IMR-90 (cell line): ENCODE results near the gene ST8SIA2. TPM values are rescaled to one million over a fixed set of nuclear protein-coding genes. Genes with fewer than 3 reads are reported as not detected.

Experiments used
- ATAC-seq: fragments of 200-7000 bp; cut with Tn5 transposase; 2 replicates; pipeline ENCODE4 v1.9.1; 2020; ENCODE audit warnings: low read depth, mild to moderate bottlenecking, moderate library complexity
- BruUV-seq: library from RNA; stranded (reverse); fragments of 400-500 nt; replicated peaks from 2 replicates; lab custom pipeline; 2021; lab: Mats Ljungman, UMichigan
- CTCF ChIA-PET: fragments of 300-600 bp; formaldehyde crosslinking; extraction: SDS; loops from one replicate; lab custom pipeline; 2021; ENCODE audit warnings: antibody characterized with exemption; lab: Yijun Ruan, JAX
- POLR2A ChIA-PET: fragments of 300-600 bp; sonication (Branson Sonifier 250); formaldehyde crosslinking; loops from one replicate; lab custom pipeline; 2022; ENCODE audit warnings: antibody characterized with exemption; ENCODE audit not compliant: unreplicated experiment; lab: Charles Lee
- DNase-seq: peaks from one replicate; pipeline ENCODE4 v3.0.0; 2013
- H2AFZ ChIP-seq: replicated peaks from 2 replicates; pipeline ENCODE3; 2013; ENCODE audit warnings: low read length, mild to moderate bottlenecking; ENCODE audit not compliant: poor library complexity
- H2AK5ac ChIP-seq: 2 replicates; pipeline ENCODE4 v1.6.1; 2013; ENCODE audit warnings: low read depth, low read length, inconsistent platforms
- H2AK9ac ChIP-seq: replicated peaks from 2 replicates; pipeline ENCODE3; 2013; ENCODE audit warnings: mild to moderate bottlenecking, low read depth, low read length, moderate library complexity; ENCODE audit not compliant: poor library complexity
- H2BK120ac ChIP-seq: 2 replicates; pipeline ENCODE4 v1.6.1; 2013; ENCODE audit warnings: low read depth, low read length, inconsistent platforms
- H2BK15ac ChIP-seq: 3 replicates; pipeline ENCODE4 v1.6.1; 2013; ENCODE audit warnings: low read depth, low read length, inconsistent platforms
- H2BK20ac ChIP-seq: 2 replicates; pipeline ENCODE4 v1.6.1; 2013; ENCODE audit warnings: low read depth, mild to moderate bottlenecking, inconsistent platforms, low read length, moderate library complexity
- H2BK5ac ChIP-seq: 2 replicates; pipeline ENCODE4 v1.6.1; 2013; ENCODE audit warnings: mild to moderate bottlenecking, low read depth, low read length, inconsistent platforms; ENCODE audit not compliant: poor library complexity, severe bottlenecking
- H3K14ac ChIP-seq: replicated peaks from 2 replicates; pipeline ENCODE4 v1.6.1; 2013; ENCODE audit warnings: low read depth, low read length, inconsistent platforms
- H3K18ac ChIP-seq: 2 replicates; pipeline ENCODE4 v1.6.1; 2013; ENCODE audit warnings: low read depth, low read length, control low read depth
- H3K23ac ChIP-seq: 2 replicates; pipeline ENCODE4 v1.6.1; 2013; ENCODE audit warnings: low read depth, low read length, inconsistent platforms
- H3K27ac ChIP-seq: 2 replicates; pipeline ENCODE4 v1.5.1; 2013; ENCODE audit warnings: mild to moderate bottlenecking, control low read depth, low read length; ENCODE audit not compliant: insufficient read depth
- H3K27me3 ChIP-seq: 2 replicates; pipeline ENCODE4 v1.6.1; 2013; ENCODE audit warnings: low read length; ENCODE audit not compliant: control insufficient read depth, insufficient read depth
- H3K36me3 ChIP-seq: 2 replicates; pipeline ENCODE4 v1.6.1; 2013; ENCODE audit warnings: low read length, mixed read lengths; ENCODE audit not compliant: control insufficient read depth, insufficient read depth
- H3K4ac ChIP-seq: 2 replicates; pipeline ENCODE4 v1.6.1; 2013; ENCODE audit warnings: low read depth, low read length, inconsistent platforms
- H3K4me1 ChIP-seq: 2 replicates; pipeline ENCODE4 v1.6.1; 2013; ENCODE audit warnings: low read length, mixed read lengths; ENCODE audit not compliant: control insufficient read depth, insufficient read depth
- H3K4me2 ChIP-seq: 2 replicates; pipeline ENCODE4 v1.6.1; 2013; ENCODE audit warnings: low read depth, mild to moderate bottlenecking, control low read depth, low read length, moderate library complexity
- H3K4me3 ChIP-seq: 2 replicates; pipeline ENCODE4 v1.5.1; 2013; ENCODE audit warnings: low read depth, mild to moderate bottlenecking, control low read depth, low read length, moderate library complexity; ENCODE audit not compliant: insufficient read depth
- H3K56ac ChIP-seq: 2 replicates; pipeline ENCODE4 v1.6.1; 2013; ENCODE audit warnings: low read length, inconsistent platforms; ENCODE audit not compliant: insufficient read depth; ENCODE audit errors: extremely low read depth
- H3K79me1 ChIP-seq, 2 experiments: 2 replicates each; pipeline ENCODE4 v1.6.1; 2013; ENCODE audit warnings: low read length in 2 of 2, inconsistent platforms in 1 of 2, low read depth in 1 of 2
- H3K9ac ChIP-seq: 2 replicates; pipeline ENCODE4 v1.6.1; 2013; ENCODE audit warnings: low read depth, low read length, control low read depth
- H3K9me1 ChIP-seq: 2 replicates; pipeline ENCODE4 v1.6.1; 2013; ENCODE audit warnings: low read length, inconsistent platforms; ENCODE audit not compliant: insufficient read depth
- H3K9me3 ChIP-seq: 2 replicates; pipeline ENCODE4 v1.6.1; 2013; ENCODE audit warnings: low read length; ENCODE audit not compliant: control insufficient read depth, insufficient read depth
- H4K20me1 ChIP-seq: 2 replicates; pipeline ENCODE4 v1.6.1; 2013; ENCODE audit warnings: low read length, inconsistent platforms; ENCODE audit not compliant: insufficient read depth
- H4K5ac ChIP-seq: 2 replicates; pipeline ENCODE4 v1.6.1; 2013; ENCODE audit warnings: mild to moderate bottlenecking, low read depth, low read length, control low read depth
- H4K8ac ChIP-seq, 2 experiments: 2 replicates each; pipeline ENCODE4 v1.6.1; 2013; ENCODE audit warnings: low read depth in 2 of 2, low read length in 2 of 2, control low read depth in 1 of 2, inconsistent platforms in 1 of 2
- H4K91ac ChIP-seq: 2 replicates; pipeline ENCODE4 v1.6.1; 2013; ENCODE audit warnings: low read depth, low read length, inconsistent platforms; ENCODE audit not compliant: insufficient read depth
- CEBPB ChIP-seq: IDR thresholded peaks from 2 replicates; pipeline ENCODE4 v1.6.1; 2012; ENCODE audit warnings: low read depth, low read length, improper control_type of control experiment
- CHD1 ChIP-seq: IDR thresholded peaks from 2 replicates; pipeline ENCODE4 v1.6.1; 2012; ENCODE audit warnings: low read depth, low read length, improper control_type of control experiment
- CTCF ChIP-seq: conservative IDR thresholded peaks from 2 replicates; pipeline ENCODE4 v1.5.1; 2012; ENCODE audit warnings: mild to moderate bottlenecking, low read depth, low read length, improper control_type of control experiment
- FOS ChIP-seq: fragments of 150-350 bp; IDR thresholded peaks from 2 replicates; pipeline ENCODE4 v1.6.1; 2016; ENCODE audit warnings: low read depth, low read length
- MAFK ChIP-seq: IDR thresholded peaks from 2 replicates; pipeline ENCODE4 v1.6.1; 2012; ENCODE audit warnings: low read depth, low read length, improper control_type of control experiment
- MAZ ChIP-seq: IDR thresholded peaks from 2 replicates; pipeline ENCODE4 v1.6.1; 2012; ENCODE audit warnings: low read depth, mild to moderate bottlenecking, low read length, improper control_type of control experiment, moderate library complexity, borderline replicate concordance
- NFE2L2 ChIP-seq: fragments of 150-350 bp; IDR thresholded peaks from 2 replicates; pipeline ENCODE4 v1.6.1; 2016; ENCODE audit warnings: low read depth, mild to moderate bottlenecking, low read length
- POLR2A ChIP-seq: IDR thresholded peaks from 2 replicates; pipeline ENCODE4 v1.6.1; 2012; ENCODE audit warnings: mild to moderate bottlenecking, low read depth, low read length
- RAD21 ChIP-seq: IDR thresholded peaks from 2 replicates; pipeline ENCODE4 v1.6.1; 2012; ENCODE audit warnings: low read length, improper control_type of control experiment
- RFX5 ChIP-seq: IDR thresholded peaks from 2 replicates; pipeline ENCODE4 v1.8.0; 2012; ENCODE audit warnings: low read depth, mild to moderate bottlenecking, low read length, moderate library complexity
- SMC3 ChIP-seq: fragments of 150-350 bp; IDR thresholded peaks from 2 replicates; pipeline ENCODE4 v1.6.1; 2016; ENCODE audit warnings: low read depth, mild to moderate bottlenecking, antibody characterized with exemption, low read length, moderate library complexity
- WGBS, 2 experiments: methylation state at CpG; one replicate each; pipeline versions ENCODE4 v1.1.5 to v1.1.7; 2013; ENCODE audit warnings: missing lambda C conversion rate in 2 of 2; ENCODE audit not compliant: insufficient read length in 1 of 2; ENCODE audit errors: extremely low coverage in 2 of 2; 5-methylcytosine and 5-hydroxymethylcytosine counted together
- dilution Hi-C: fragments of 300-500 bp; cut with HindIII; formaldehyde crosslinking; loops from one replicate; pipeline ENCODE4 v1.14.3; 2018; ENCODE audit warnings: low sequenced_read_pairs; ENCODE audit not compliant: unreplicated experiment
- in situ Hi-C: fragments of 300-500 bp; cut with MboI; formaldehyde crosslinking; loops from 3 replicates; pipeline ENCODE4 v1.14.3; 2019; ENCODE audit warnings: low sequenced_read_pairs, inconsistent platforms, mixed read lengths
- intact Hi-C: fragments of 100-400 bp; cut with micrococcal nuclease; formaldehyde crosslinking; loops from 2 replicates; pipeline ENCODE4 v1.10.0; 2022
- polyA plus RNA-seq, 3 experiments: library from polyadenylated mRNA; depleted of rRNA; stranded (reverse); fragments of >200 nt; gene quantifications; 2 replicates each; pipeline ENCODE4 v1.2.3, GENCODE V29; 2012; ENCODE audit warnings: low replicate concordance in 1 of 3
- total RNA-seq: library from RNA; depleted of rRNA; stranded (reverse); fragments of >200 nt; gene quantifications from 2 replicates; pipeline ENCODE4 v1.2.3, GENCODE V29; 2012

ST8SIA2 gene
- total and polyA plus RNA-seq, 2 of the 4 experiments (the other 2 are of a cell fraction), result not detected

GRCh38 chr15:92502930-92503857, 109.5 kb downstream of the ST8SIA2 start:
- no peak overlapping the region for H3K4ac ChIP-seq
- ATAC-seq, result no peak
- dilution Hi-C loops (no loop called here), intact Hi-C loops (no loop called here), in situ Hi-C loops (no loop called here)
- H4K91ac ChIP-seq, result no peak overlapping the region
- H2BK15ac ChIP-seq, result no peak overlapping the region
- no peak overlapping the region for H2AK5ac ChIP-seq
- H3K9me1 ChIP-seq, result no peaks in the 10 kb centered on the region
- no peaks in the 10 kb centered on the region for H3K4me1 ChIP-seq
- H2BK20ac ChIP-seq, result no peak overlapping the region
- H3K4me2 ChIP-seq, result no peak overlapping the region
- no peaks in the 10 kb centered on the region for H4K20me1 ChIP-seq
- H3K14ac ChIP-seq, result no peak overlapping the region
- TF ChIP-seq CTCF (no peak), MAFK (no peak), POLR2A (no peak), CHD1 (no peak), CEBPB (no peak), FOS (no peak), RFX5 (no peak), NFE2L2 (no peak), SMC3 (no peak), MAZ (no peak), RAD21 (no peak)
- no peak for DNase-seq
- no peak overlapping the region for H3K18ac ChIP-seq
- H3K56ac ChIP-seq, result no peak overlapping the region
- H2BK120ac ChIP-seq, result no peak overlapping the region
- no peak overlapping the region for H3K23ac ChIP-seq
- no peak overlapping the region for H2AFZ ChIP-seq
- BruUV-seq, result no TSS peak
- H3K79me1 ChIP-seq, result no peaks in the 10 kb centered on the region
- no CpG with 5 or more reads among the region's 5 CpGs for WGBS, 2 experiments
- H3K27me3 ChIP-seq, result no peaks in the 10 kb centered on the region
- H4K5ac ChIP-seq, result no peak overlapping the region
- no peak overlapping the region for H2AK9ac ChIP-seq
- no peak overlapping the region for H3K27ac ChIP-seq
- H3K9ac ChIP-seq, result no peak overlapping the region
- H3K4me3 ChIP-seq, result no peak overlapping the region
- no peaks in the 10 kb centered on the region for H3K36me3 ChIP-seq
- ChIA-PET CTCF (no interaction called here), POLR2A (no interaction called here)
- no peaks in the 10 kb centered on the region for H3K9me3 ChIP-seq
- no peak overlapping the region for H2BK5ac ChIP-seq
- no peak overlapping the region for H4K8ac ChIP-seq
